ENCODE data around the gene CHD2. TPM values are rescaled to one million over a fixed set of nuclear protein-coding genes. Genes with fewer than 3 reads are reported as not detected.
A peak's percentile ranks its signal among the peaks of the same experiment; 100 is the strongest.

Gene CHD2
- total RNA-seq, 6 donors from 2014 or later: 102 to 500 (median 155) TPM

DNA sequence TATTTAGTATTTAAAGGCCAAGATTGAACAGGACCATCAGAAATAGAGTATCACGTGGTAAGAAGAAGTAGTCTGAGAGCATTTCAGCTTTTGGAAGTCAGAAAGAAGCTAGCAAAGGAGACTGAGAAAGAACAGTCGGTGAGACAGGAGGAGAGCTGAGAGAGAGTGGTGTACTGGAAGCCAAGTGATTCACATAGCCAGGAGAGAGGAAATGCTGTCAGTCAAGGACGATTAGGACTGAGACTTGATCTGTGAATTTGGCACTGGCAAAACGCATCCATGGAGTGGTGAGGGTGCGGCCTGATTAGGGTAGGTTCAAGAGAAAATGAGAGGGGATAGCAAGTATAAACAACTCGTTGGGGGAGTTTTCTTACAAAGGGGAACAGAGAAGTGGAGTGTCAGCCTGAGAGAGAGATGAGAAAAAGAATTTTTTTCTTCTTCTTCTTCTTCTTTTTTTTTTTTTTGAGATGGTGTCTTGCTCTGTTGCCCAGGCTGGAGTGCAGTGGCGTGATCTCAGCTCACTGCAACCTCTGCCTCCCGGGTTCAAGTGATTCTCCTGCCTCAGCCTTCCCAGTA lies 44.9 kb downstream of the CHD2 start:
- Histone ChIP-seq H3K4me1 (no peaks in the 10 kb centered on the region), H3K27ac (no peak overlapping the region), H3K36me3 (peaks cover 79 to 95% (median 92%) of the 10 kb centered on the region in 4 donors), H3K27me3 (no peaks in the 10 kb centered on the region), H3K4me3 (no peak overlapping the region), H3K9me3 (peaks cover 17 to 25% (median 20%) of the 10 kb centered on the region in 4 donors)
- ATAC-seq (ENCODE audit: low FRiP score in 2 of 2) (no peak), DNase-seq (no peak)
- TF ChIP-seq, protein P1, sequence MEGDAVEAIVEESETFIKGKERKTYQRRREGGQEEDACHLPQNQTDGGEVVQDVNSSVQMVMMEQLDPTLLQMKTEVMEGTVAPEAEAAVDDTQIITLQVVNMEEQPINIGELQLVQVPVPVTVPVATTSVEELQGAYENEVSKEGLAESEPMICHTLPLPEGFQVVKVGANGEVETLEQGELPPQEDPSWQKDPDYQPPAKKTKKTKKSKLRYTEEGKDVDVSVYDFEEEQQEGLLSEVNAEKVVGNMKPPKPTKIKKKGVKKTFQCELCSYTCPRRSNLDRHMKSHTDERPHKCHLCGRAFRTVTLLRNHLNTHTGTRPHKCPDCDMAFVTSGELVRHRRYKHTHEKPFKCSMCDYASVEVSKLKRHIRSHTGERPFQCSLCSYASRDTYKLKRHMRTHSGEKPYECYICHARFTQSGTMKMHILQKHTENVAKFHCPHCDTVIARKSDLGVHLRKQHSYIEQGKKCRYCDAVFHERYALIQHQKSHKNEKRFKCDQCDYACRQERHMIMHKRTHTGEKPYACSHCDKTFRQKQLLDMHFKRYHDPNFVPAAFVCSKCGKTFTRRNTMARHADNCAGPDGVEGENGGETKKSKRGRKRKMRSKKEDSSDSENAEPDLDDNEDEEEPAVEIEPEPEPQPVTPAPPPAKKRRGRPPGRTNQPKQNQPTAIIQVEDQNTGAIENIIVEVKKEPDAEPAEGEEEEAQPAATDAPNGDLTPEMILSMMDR (IDR thresholded peaks at IDR 0.05): no peak
- TF ChIP-seq POLR2A (IDR thresholded peaks at IDR 0.05) (no peak), POLR2AphosphoS5 (IDR thresholded peaks at IDR 0.05) (no peak), EP300 (IDR thresholded peaks at IDR 0.05) (no peak)
- WGBS, 2 donors: 87 to 91% methylated on average over 8 of the region's 8 CpGs

DNA sequence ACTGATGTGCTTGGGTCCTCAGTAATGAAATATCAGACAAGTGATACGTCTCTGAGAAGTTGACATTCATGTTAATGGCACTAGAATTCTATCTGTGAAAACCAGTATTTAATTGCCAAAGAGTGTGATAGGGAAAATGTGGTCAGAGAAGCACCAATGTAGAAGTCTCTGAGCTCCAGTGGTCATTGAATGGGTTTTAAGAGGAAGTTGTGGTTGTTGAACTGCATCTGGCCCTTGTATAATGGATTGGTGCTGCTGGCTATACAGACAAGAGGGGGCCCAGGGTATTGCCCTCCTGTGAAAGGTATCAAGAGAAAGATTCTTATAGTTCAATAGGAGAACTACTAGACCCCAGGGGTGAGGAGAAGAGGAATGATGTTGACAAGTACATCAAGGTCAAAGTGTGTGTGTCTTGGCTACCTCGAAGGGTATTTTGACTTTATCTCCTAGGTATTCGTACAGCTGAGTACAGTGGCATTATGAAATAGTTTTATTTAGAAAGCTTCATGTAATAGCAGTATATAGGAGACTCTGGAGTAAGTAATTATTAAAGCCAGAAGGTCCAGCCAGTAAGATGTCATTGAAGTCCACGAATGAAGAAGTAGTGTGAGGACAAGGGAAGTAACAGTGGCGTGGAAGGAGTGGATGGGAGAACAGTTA lies 47.1 kb downstream of the CHD2 start:
- no peak for DNase-seq
- Histone ChIP-seq H3K9me3 (peaks cover 20 to 28% (median 22%) of the 10 kb centered on the region in 4 donors), H3K4me1 (no peaks in the 10 kb centered on the region), H3K27ac (no peak overlapping the region), H3K36me3 (peaks cover 67 to 97% (median 91%) of the 10 kb centered on the region in 4 donors), H3K27me3 (no peaks in the 10 kb centered on the region), H3K4me3 (no peak overlapping the region)
- WGBS, 2 donors: 96 to 97% methylated on average over 5 of the region's 5 CpGs
- TF ChIP-seq, protein P1 (IDR thresholded peaks at IDR 0.05): no peak
- TF ChIP-seq POLR2A (IDR thresholded peaks at IDR 0.05) (no peak), EP300 (IDR thresholded peaks at IDR 0.05) (no peak), POLR2AphosphoS5 (IDR thresholded peaks at IDR 0.05) (no peak)
- ATAC-seq (ENCODE audit: low FRiP score in 2 of 2): no peak

DNA sequence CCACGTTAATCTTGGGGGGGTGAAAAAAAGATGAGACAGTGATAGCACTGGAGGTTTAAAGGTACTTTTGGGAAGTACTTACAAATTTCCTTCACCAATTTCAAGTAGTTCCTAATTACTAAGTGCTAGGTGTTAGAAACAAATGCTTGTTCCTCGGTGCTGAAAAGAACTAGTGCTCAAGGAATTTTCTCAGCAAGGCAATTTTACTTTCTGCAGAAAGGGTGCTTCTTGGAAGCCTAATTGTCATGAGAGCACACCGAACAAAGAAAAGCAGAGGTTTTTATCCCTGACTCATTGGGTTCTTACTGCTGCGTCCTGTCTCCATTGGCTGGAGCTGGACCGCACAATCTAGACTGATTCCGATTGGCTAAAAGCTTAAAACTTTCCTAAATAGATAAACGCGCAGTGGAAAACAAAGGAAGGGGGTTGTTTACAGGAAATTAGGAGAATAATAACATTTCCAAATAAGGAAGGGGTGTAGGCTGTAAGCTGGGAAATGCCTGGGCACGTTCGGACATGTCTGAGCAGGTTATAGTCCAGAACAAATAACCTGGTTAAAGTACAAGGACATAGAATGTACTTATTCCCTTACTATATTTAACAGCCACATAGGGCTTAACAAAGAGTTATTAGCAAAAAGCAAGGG lies 49.6 kb downstream of the CHD2 start:
- Histone ChIP-seq H3K27ac (no peak overlapping the region), H3K9me3 (peaks cover 20 to 28% (median 22%) of the 10 kb centered on the region in 4 donors), H3K4me1 (no peaks in the 10 kb centered on the region), H3K36me3 (peaks cover 70 to 97% (median 93%) of the 10 kb centered on the region in 4 donors), H3K27me3 (no peaks in the 10 kb centered on the region), H3K4me3 (no peak overlapping the region)
- no peak for DNase-seq
- ATAC-seq (ENCODE audit: low FRiP score in 2 of 2): no peak
- TF ChIP-seq POLR2A (IDR thresholded peaks at IDR 0.05): no peak
- TF ChIP-seq EP300 (IDR thresholded peaks at IDR 0.05): no peak
- TF ChIP-seq, protein P1 (IDR thresholded peaks at IDR 0.05): no peak
- no peak for TF ChIP-seq POLR2AphosphoS5 (IDR thresholded peaks at IDR 0.05)
- 92 to 94% methylated on average over 10 of the region's 10 CpGs for WGBS, 2 donors

DNA sequence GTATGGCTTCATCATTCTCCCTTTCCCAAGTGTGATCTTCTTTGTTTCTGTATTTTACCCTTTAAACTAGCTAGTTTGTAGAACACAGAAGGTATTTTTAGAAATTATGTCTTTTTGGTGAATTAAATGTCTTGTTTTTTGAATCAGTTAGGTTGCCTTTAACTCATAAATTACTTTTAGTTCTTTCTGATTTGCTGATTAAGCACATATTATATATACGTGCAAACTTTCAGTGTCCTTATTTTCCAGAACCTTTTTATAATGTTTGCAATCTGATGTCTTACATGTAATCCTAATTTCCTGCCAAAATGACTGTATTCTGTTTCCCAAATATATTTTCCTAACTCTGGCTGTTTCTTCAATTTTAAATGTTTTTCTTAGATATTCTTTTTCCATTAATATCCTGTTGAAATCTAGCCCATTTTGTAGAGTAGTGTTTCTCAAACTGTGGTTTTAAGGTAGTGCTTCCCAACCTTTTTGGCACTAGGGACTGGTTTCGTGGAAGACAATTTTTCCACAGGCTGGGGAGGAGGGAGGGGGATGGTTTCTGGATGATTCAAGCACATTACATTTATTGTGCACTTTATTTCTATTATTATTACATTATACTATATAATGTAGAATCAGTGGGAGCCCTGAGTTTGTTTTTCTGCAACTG lies 51.8 kb downstream of the CHD2 start:
- DNase-seq: no peak
- Histone ChIP-seq H3K9me3 (peaks cover 20 to 28% (median 22%) of the 10 kb centered on the region in 4 donors), H3K4me3 (no peak overlapping the region), H3K36me3 (peaks cover 69 to 99% (median 93%) of the 10 kb centered on the region in 4 donors), H3K4me1 (no peaks in the 10 kb centered on the region), H3K27me3 (no peaks in the 10 kb centered on the region), H3K27ac (peak overlapping the region in 1 of 4 donors; percentile 27)
- ATAC-seq (ENCODE audit: low FRiP score in 2 of 2): no peak
- TF ChIP-seq POLR2A (IDR thresholded peaks at IDR 0.05): no peak
- TF ChIP-seq, protein P1 (IDR thresholded peaks at IDR 0.05): no peak
- no peak for TF ChIP-seq POLR2AphosphoS5 (IDR thresholded peaks at IDR 0.05)
- TF ChIP-seq EP300 (IDR thresholded peaks at IDR 0.05): no peak
- WGBS, 2 donors: 76 to 81% methylated on average over 2 of the region's 2 CpGs

Data from upper lobe of left lung (tissue), 6 donors.